ENCODE measurements around the gene RAD51B. TPM values are rescaled to one million over a fixed set of nuclear protein-coding genes. Genes with fewer than 3 reads are reported as not detected.

Gene RAD51B
- total RNA-seq, 1 donor from 2014 or later, result 16.7 TPM

DNA sequence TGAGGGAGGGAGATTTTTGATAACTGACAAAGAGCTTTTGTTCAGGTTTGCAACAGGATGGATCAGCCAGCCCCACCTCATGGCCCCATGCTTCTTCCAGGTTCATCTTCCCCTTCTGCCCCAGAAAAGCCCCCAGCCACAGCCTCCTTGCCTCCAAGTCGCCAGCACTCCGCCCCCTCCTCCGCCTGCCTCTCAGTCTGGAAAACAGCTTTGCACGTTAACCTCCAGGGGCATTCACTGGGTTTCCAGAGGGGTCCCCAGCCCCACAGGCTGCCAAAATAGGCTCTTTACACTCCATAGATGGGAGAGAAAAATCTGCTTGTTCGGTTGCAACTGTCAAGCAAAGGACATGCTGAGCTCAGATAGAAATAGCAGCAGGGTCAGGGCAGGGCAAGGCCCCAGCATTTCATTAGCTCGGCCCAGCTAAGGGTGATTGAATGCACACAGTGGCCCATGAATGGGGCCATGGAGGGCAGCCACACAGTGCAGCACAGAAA is 719.7 kb downstream of the RAD51B start:
- H3K27me3 Mint-ChIP-seq (ENCODE audit: low read depth), result no peaks in the 10 kb centered on the region

GRCh38 chr14:68539789-68540188 is 720.2 kb downstream of the RAD51B start:
- peaks cover 76% of the 10 kb centered on the region for H3K4me1 Mint-ChIP-seq
- H3K4me3 Mint-ChIP-seq, result peak overlapping the region; percentile 68
- peak overlapping the region; percentile 68 for H3K27ac Mint-ChIP-seq (ENCODE audit: unreplicated experiment)
- no peaks in the 10 kb centered on the region for H3K27me3 Mint-ChIP-seq (ENCODE audit: low read depth)
- no peaks in the 10 kb centered on the region for H3K36me3 Mint-ChIP-seq (ENCODE audit: low read depth)
- no peak for TF ChIP-seq CTCF (conservative IDR thresholded peaks at IDR 0.05)
- peaks cover 6% of the 10 kb centered on the region for H3K9me3 Mint-ChIP-seq
- DNase-seq (ENCODE audit: low read depth, low spot score), result peak; percentile 27

More for the DNA sequence above, 719.7 kb downstream of the RAD51B start:
- Mint-ChIP-seq H3K4me1 (peaks cover 72% of the 10 kb centered on the region), H3K27ac (ENCODE audit: unreplicated experiment) (peak overlapping the region; percentile 68), H3K36me3 (ENCODE audit: low read depth) (peaks cover 1% of the 10 kb centered on the region), H3K9me3 (peaks cover 7% of the 10 kb centered on the region), H3K4me3 (peak overlapping the region; percentile 68)
- peak; percentile 64 for DNase-seq (ENCODE audit: low read depth, low spot score)
- no peak for TF ChIP-seq CTCF (conservative IDR thresholded peaks at IDR 0.05)

DNA sequence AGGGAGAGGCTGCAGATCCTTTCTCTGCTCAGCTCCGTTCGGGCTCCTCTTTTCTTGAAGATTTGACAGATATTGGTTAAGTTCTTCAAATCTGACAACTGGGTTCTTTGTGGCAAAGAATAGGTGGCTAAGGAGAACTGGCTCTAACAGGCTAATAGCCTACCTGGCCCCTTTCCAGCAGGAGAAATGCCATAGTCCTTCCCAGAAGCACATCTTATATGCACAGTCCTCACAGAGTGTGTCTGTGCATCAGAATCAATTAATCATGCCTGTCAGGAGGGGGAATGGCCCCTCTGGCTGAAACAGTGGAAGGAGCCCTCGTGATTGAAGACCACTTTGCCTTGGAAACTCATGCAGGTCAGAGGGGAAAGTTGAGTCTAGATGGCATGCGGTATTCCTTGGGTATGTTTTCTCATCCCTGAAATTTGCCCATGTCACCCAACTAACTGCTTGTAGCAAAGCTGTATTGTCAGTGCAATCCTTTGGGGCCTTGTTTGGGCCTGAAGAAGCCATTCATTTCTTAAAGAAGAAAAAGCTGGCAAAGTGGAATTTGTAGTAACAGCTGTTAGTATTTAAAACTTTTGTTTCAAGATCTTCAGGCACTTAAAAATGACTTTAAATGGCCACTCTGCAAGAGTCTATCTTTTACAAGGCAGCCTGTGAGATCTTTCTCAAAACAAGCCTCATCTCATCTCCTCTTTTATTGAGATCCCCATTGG is 721.8 kb downstream of the RAD51B start:
- no peak overlapping the region for H3K27ac Mint-ChIP-seq (ENCODE audit: unreplicated experiment)
- H3K36me3 Mint-ChIP-seq (ENCODE audit: low read depth), result peaks cover 2% of the 10 kb centered on the region
- H3K27me3 Mint-ChIP-seq (ENCODE audit: low read depth), result no peaks in the 10 kb centered on the region
- peaks cover 81% of the 10 kb centered on the region for H3K4me1 Mint-ChIP-seq
- no peak for DNase-seq (ENCODE audit: low read depth, low spot score)
- peaks cover 3% of the 10 kb centered on the region for H3K9me3 Mint-ChIP-seq
- TF ChIP-seq CTCF (conservative IDR thresholded peaks at IDR 0.05), result no peak
- peak overlapping the region; percentile 10 for H3K4me3 Mint-ChIP-seq

- Mint-ChIP-seq H3K36me3 (ENCODE audit: low read depth) (peaks cover 2% of the 10 kb centered on the region), H3K9me3 (peaks cover 3% of the 10 kb centered on the region), H3K4me1 (peaks cover 91% of the 10 kb centered on the region), H3K27ac (ENCODE audit: unreplicated experiment) (no peak overlapping the region), H3K27me3 (ENCODE audit: low read depth) (no peaks in the 10 kb centered on the region), H3K4me3 (peak overlapping the region; percentile 23)
- no peak for TF ChIP-seq CTCF (conservative IDR thresholded peaks at IDR 0.05)
- no peak for DNase-seq (ENCODE audit: low read depth, low spot score)
Observed at GRCh38 chr14:68542346-68542745, 722.8 kb downstream of the RAD51B start.

DNA sequence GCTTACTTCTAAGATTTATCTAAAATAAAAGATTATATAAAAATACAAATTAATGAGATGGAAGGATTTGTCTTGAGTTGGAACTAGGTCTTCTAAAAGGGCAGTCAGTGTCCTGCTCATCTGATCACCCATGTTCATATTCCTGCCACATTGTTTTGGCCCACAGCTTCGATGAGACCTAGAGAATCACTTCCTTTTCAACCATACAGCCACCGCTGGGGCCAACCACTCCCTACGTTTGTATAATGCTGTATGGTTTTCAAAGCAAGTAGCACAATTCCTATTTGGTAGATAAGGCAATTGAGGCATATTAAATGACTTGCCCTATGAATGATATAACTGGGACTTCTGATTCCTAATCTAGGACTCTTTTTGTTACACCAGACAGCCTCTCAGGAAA is 723.9 kb downstream of the RAD51B start:
- no peak for DNase-seq (ENCODE audit: low read depth, low spot score)
- Mint-ChIP-seq H3K27me3 (ENCODE audit: low read depth) (no peaks in the 10 kb centered on the region), H3K4me3 (no peak overlapping the region), H3K36me3 (ENCODE audit: low read depth) (peaks cover 2% of the 10 kb centered on the region), H3K4me1 (peaks cover 93% of the 10 kb centered on the region), H3K27ac (ENCODE audit: unreplicated experiment) (no peak overlapping the region), H3K9me3 (peaks cover 3% of the 10 kb centered on the region)
- no peak for TF ChIP-seq CTCF (conservative IDR thresholded peaks at IDR 0.05)
